GM12892 (cell line): ENCODE results near the gene PLA2G2F.

Source experiments
- DNase-seq: peaks from one replicate; pipeline ENCODE4 v3.0.0; 2011; ENCODE audit not compliant: insufficient read length
- FAIRE-seq: peaks from 2 replicates; lab custom pipeline; 2011; peaks lifted over from hg19 to GRCh38; lab: Jason Lieb, UNC
- POLR2A ChIP-seq: IDR thresholded peaks from 2 replicates; pipeline ENCODE4 v1.6.1; 2011; ENCODE audit warnings: low read depth, low read length, control low read depth
- POLR2AphosphoS5 ChIP-seq: IDR thresholded peaks from 2 replicates; pipeline ENCODE4 v1.6.1; 2011; ENCODE audit warnings: low read depth, low read length, control low read depth
- TAF1 ChIP-seq: IDR thresholded peaks from 2 replicates; pipeline ENCODE4 v1.6.1; 2011; ENCODE audit warnings: low read depth, mild to moderate bottlenecking, control low read depth, low read length, borderline replicate concordance

Gene PLA2G2F

DNA sequence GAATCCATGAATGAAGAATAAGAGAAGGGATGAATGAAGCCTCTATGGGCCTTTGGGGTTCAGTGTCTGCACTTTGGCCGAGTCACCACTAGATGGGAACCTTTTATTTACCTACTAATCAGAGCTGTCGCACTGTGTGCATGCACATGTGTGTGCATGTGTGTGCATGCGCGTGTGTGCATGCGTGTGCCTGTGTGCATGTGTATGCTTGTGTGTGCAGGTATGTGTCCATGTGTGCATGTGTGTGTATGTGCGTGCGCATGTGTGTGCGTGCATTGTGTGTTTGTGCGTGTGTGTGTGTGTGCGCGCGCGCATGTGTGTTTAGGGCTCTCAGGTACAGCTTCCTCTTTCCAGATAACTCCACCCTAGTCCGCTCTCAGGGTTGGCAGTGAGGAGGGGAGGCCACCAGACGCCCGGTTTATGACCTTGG, 26.4 kb downstream of the PLA2G2F start:
- FAIRE-seq (no peak), DNase-seq (no peak)
- no peak for TF ChIP-seq POLR2A
- TF ChIP-seq POLR2AphosphoS5, result no peak
- no peak for TF ChIP-seq TAF1

DNA sequence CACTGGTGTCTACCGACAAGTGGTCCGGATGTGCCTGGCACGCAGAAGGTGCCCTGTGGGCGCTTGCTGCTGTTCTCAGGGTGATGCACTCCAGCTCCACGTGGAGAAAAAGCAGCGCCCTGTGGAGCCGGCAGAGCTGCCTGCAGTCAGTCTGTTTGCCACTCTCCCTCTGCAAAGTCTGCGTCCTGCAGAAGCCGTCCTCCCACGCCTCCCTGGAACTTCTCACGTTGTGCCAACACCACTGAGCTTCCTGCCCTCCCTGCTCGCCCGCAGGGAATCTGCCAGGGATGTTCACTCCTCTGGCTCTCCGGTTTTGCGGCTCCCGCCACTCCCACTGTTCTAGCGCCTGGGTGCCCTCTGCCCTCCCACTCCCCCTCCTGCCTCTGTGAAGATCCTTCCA, 26.9 kb downstream of the PLA2G2F start:
- FAIRE-seq (no peak), DNase-seq (no peak)
- TF ChIP-seq POLR2A, result no peak
- TF ChIP-seq POLR2AphosphoS5, result no peak
- no peak for TF ChIP-seq TAF1

DNA sequence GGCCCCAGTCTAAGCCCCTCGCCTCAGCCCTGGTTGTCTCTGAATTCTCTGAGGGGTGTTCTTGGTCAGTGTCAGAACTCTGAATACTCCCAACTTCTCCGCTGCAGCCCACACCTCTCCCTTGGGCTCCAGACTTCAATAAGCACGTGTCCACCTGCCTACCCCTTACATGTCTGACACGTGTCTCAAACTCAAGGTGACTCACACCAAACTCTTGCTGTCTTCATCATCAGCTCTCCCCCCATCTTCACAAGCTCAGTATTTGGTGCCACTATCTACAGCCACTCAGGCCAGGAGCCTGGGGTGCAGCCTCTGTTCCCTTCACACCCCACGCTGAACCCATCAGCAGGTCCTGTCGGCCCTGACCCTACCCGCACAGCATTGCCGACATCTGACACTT, 28.0 kb downstream of the PLA2G2F start:
- FAIRE-seq (no peak), DNase-seq (no peak)
- TF ChIP-seq POLR2AphosphoS5, result no peak
- no peak for TF ChIP-seq TAF1
- TF ChIP-seq POLR2A, result no peak

DNA sequence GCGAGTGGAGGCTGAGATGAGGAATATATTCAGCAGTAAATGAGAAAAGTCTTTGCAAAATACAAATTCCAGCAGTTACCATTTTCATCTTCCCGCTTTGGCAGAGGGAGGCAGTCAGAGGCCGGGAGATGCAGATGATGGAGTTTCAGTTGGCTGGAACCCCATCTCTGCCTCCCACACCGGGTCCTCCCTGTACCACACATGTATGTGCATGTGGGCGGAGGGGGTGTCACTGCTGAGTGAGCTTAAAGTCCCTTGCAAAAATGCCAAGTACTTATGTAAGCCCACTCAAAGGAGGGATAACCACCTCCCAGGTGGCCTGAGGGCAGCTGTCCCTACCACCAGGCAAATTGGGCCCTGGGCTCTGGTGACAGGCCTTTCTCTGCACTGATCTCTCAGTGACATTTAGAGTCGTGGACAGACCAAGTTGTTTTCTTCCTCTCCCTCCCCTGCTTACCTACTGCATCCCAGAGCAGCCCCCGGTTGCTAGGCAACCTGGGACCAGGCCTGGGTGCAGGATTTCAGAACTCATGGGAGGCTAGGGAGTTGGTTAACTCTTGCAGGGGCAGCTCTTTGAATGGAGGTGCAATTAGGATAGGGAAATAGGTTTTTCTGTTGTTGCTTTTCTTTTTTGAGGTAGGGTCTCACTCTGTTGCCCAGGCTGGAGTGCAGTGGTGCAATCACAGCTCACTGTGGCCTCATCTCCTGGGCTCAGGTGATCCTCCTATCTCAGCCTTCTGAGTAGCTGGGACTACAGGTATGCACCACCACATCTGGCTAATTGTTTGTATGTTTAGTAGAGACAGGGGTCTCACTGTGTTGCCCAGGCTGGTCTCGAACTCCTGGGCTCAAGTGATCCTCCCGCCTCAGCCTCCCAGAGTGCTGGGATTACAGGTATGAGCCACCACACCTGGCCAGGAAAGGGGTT, 29.7 kb downstream of the PLA2G2F start:
- FAIRE-seq (no peak), DNase-seq (no peak)
- no peak for TF ChIP-seq POLR2AphosphoS5
- TF ChIP-seq POLR2A, result no peak
- no peak for TF ChIP-seq TAF1

DNA sequence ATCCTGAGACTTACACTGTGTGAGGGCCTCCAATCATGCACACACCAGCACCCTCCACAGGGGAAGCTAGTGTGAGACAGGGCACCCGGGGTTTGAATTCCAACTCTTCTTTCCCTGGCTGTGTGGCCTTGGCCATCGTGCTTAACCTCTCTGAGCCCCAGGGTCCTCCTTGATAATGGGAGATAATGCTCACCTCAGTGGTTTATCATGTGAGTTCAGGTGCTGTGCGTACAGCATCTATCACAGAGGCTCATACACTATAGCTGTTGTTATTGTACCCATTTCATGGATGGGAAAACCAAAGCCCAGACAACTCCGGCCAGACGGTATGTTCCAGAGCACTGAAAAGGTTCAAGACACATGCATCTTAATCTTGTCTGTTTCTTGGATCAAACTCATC, 30.8 kb downstream of the PLA2G2F start:
- no peak for FAIRE-seq
- TF ChIP-seq TAF1 (no peak), POLR2AphosphoS5 (no peak), POLR2A (no peak)
- no peak for DNase-seq

DNA sequence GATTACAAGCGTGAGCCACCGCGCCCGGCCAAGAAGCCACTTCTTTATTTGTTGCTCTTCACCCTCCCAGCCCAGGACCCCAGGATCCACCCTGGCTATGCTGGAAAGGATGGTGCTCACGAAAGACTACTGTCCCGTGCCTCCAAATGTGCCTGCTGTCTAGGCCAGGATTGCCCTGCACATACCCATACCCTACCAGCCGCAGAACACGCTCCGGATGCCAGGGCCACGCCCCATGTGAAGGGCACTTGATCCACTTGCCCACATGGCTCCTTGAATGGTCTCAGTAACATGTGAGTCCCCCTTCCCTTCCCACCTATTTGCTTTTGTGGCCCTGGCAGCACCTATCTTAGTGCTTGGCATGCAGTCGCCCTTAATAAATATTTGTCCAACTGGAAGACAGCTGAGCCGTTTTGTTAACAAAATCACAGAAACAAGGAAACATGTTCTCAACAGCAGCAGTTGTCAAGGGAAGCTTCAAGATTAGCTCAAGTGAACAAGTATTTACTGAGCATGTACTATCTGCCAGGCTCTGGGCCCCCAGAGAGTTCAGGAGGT, 33.0 kb downstream of the PLA2G2F start:
- DNase-seq, result no peak
- TF ChIP-seq TAF1 (no peak), POLR2A (no peak), POLR2AphosphoS5 (no peak)

DNA sequence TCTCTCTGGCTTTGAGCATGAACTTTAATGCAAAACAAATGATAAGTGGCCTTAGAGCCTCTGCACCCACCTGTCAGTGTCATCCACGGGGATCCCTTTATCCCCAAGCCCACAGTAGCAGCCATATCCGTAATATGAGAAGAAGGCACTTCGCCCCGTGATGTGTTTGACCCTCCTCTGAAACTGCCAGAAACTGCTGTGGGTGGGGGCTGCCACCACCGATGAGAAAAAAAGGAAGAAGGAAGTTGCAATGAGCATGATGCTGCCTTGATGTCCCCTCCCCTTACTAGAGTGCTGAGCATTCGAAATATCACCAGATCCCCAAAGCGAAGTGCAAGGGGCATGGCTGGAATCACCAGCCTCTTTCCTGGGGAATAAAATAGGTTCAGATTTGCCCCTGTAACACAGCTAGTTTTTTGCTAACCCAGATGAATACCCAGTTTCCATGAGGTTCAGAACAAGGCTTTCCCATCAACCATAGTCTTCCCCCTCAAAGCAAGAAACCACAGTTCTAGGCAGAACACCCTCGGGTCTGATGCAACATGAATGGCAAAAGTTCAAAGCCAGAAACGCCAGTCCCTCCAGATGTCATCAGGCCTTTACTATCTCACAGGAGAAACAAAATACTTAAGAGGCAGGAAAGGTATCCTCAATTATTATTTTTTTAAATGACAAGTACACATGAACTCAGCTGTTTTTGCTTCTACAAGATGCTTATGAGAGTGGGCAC, 36.0 kb downstream of the PLA2G2F start:
- no peak for FAIRE-seq
- TF ChIP-seq POLR2AphosphoS5, result no peak
- TF ChIP-seq TAF1, result no peak
- no peak for TF ChIP-seq POLR2A
- DNase-seq, result no peak

More for the DNA sequence above, 33.0 kb downstream of the PLA2G2F start:
- no peak for FAIRE-seq

DNA sequence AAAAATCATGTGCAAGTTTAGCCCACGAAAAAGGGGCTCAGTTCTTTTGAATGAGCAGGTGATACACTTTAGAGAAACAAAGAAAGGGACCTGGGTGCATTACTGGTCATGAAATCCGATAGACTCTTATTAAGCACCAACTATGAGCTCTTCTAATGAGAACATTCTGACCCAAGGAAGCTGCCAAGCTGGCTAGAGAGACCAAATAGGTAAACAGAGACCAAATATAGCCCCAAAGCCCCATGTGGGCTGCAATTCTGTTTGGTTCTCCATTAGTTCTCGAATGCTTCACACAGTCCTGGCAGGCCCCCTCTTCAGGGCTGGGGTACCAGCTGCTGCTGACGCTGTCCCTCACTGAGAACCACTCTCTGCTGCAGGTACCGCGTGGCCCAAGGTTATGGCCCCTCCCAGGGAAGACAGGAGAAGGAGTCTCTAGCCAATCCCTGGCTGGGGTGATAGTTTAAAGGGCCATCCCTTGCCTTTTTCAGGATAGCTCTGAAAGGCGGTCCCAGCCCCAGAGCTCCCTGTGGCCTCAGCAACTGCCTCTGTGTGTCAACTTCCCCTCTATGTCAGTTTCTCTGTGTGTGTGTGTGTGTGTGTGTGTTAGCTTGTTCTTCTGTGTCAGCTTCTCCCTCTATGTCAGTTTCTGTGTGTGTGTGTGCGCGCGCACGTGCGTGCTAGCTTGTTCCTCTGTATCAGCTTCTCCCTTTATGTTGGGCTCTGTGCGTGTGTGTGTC, 39.7 kb downstream of the PLA2G2F start:
- DNase-seq (no peak), FAIRE-seq (no peak)
- TF ChIP-seq TAF1, result no peak

DNA sequence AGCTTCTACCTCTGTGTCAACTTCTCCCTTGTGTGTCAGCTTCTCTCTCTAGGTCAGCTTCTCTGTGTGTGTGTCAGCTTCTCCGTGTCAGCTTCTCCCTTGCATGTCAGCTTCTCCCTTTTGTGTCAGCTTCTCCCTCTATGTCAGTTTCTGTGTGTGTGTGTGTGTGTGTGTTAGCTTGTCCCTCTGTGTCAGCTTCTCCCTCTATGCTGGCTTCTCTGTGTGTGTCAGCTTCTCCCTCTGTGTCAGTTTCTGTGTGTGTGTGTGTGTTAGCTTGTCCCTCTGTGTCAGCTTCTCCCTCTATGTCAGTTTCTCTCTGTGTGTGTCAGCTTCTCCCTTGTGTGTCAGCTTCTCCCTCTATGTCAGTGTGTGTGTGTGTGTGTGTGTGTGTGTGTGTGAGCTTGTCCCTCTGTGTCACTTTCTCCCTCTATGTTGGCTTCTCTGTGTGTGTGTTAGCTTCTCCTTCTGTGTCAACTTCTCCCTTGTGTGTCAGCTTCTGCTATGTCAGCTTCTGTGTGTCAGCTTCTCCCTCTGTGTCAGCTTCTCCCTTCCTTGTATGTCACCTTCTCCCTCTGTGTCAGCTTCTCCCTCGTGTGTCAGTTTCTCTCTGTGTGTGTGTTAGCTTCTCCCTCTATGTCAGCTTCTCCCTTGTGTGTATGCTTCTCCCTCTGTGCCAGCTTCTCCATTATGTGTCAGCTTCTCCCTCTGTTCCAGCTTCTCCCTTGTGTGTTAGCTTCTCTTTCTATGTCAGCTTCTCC, 40.4 kb downstream of the PLA2G2F start:
- DNase-seq (no peak), FAIRE-seq (no peak)
- no peak for TF ChIP-seq POLR2AphosphoS5
- TF ChIP-seq TAF1, result no peak
- no peak for TF ChIP-seq POLR2A

DNA sequence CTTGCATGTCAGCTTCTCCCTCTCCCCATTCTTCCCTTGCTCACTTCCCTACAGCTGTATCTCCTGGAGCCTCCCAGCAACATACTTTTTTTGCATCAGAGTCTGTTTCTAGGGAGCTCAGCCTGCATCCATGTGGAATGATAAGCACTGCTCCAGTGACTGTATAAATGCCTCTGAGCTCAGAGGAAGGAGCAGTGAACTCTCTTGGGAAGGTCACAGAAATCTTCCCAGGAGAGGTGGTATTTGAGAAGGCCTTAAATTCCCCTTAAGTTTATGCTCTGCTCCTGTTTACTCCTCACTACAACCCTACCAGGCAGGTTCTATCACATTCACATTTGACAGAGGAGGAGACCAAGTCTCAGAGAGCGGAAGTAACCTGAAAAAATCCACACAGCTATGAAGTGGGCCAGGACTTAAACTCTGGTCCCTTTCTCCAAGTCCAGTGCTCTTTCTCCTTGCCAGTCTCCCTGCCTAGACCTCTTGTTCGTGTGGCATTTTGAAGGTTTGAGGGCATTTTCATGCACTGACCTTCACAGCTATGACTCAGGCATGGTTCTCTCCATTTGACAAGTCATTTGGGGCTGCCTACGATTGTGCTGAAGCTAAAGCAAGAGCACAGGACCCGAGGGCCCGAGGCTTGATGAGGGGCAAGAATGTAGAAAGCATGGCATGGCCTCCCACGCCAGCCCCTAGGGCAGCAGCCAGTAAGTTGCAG, 41.2 kb downstream of the PLA2G2F start:
- TF ChIP-seq POLR2AphosphoS5 (no peak), TAF1 (no peak), POLR2A (no peak)
- FAIRE-seq (no peak), DNase-seq (no peak)
